ENCODE data around the gene CCDC51.

GRCh38 chr3:48464713-48465221 lies 24.8 kb upstream of the CCDC51 start:
- TF ChIP-seq POLR2A (IDR thresholded peaks at IDR 0.05) (no peak), CTCF (IDR thresholded peaks at IDR 0.05 in 8 of 11, conservative IDR thresholded peaks at IDR 0.05 in 3 of 11) (no peak), POLR2AphosphoS5 (IDR thresholded peaks at IDR 0.05) (peak in 1 of 3 donors; percentile 69)
